HG02970 (cell line): Measurements from ENCODE around the gene DIABLO.
"Not testable (repeated sequence)": the region's sequence is repeated elsewhere in the genome, so short reads cannot be mapped to it uniquely, and the experiment has no call there.

Experiments
- ATAC-seq: cut with Tn5 transposase; IDR thresholded peaks from one replicate; pipeline ENCODE4 v1.9.1; 2021; ENCODE audit warnings: mild to moderate bottlenecking, moderate library complexity, moderate number of reproducible peaks; ENCODE audit not compliant: unreplicated experiment, low FRiP score

DIABLO gene

GRCh38 chr12:122225683-122226365 is at the start of gene DIABLO:
DIABLO (minus strand) TSS chr12:122226052; CDS start chr12:122226014, 38 bp downstream.
- peak; percentile 93 for ATAC-seq

- ATAC-seq = no peak
Observed at GRCh38 chr12:122275459-122275858, 49.6 kb upstream of the DIABLO start.

- ATAC-seq = peak; percentile 96
Observed at GRCh38 chr12:122266230-122266901, 40.5 kb upstream of the DIABLO start, which contains the start of gene VPS33A. VPS33A (minus strand) TSS chr12:122266494; CDS start chr12:122266408, 86 bp downstream.

- peak; percentile 20 for ATAC-seq
Observed at GRCh38 chr12:122265886-122266229, 40.0 kb upstream of the DIABLO start.

GRCh38 chr12:122265476-122265875 is 39.6 kb upstream of the DIABLO start:
- ATAC-seq = no peak

- ATAC-seq = not testable (repeated sequence)
Observed at GRCh38 chr12:122260735-122261134, 34.9 kb upstream of the DIABLO start.

GRCh38 chr12:122258939-122259338 is 33.1 kb upstream of the DIABLO start:
- ATAC-seq = not testable (repeated sequence)

- ATAC-seq = not testable (repeated sequence)
Observed at GRCh38 chr12:122258462-122258861, 32.6 kb upstream of the DIABLO start.

- no peak for ATAC-seq
Observed at GRCh38 chr12:122250536-122250935, 24.7 kb upstream of the DIABLO start.

GRCh38 chr12:122250047-122250446 is 24.2 kb upstream of the DIABLO start:
- no peak for ATAC-seq

GRCh38 chr12:122245553-122245952 is 19.7 kb upstream of the DIABLO start:
- no peak for ATAC-seq

- ATAC-seq = no peak
Observed at GRCh38 chr12:122244565-122245371, 18.9 kb upstream of the DIABLO start.

- ATAC-seq = no peak
Observed at GRCh38 chr12:122243965-122244364, 18.1 kb upstream of the DIABLO start.

- no peak for ATAC-seq
Observed at GRCh38 chr12:122238861-122239260, 13.0 kb upstream of the DIABLO start.

GRCh38 chr12:122235741-122236140 is 9.9 kb upstream of the DIABLO start:
- no peak for ATAC-seq

- ATAC-seq = no peak
Observed at GRCh38 chr12:122232691-122233090, 6.8 kb upstream of the DIABLO start.

- no peak for ATAC-seq
Observed at GRCh38 chr12:122230798-122231197, 4.9 kb upstream of the DIABLO start.

- ATAC-seq = no peak
Observed at GRCh38 chr12:122228092-122228491, 2.2 kb upstream of the DIABLO start.

- no peak for ATAC-seq
Observed at GRCh38 chr12:122227341-122227740, 1.5 kb upstream of the DIABLO start.

GRCh38 chr12:122226366-122227125 is 694 bp upstream of the DIABLO start:
- ATAC-seq = peak; percentile 0
